HG02943 (cell line): Measurements from ENCODE around the gene GLT6D1.
"Not testable (repeated sequence)": the region's sequence is repeated elsewhere in the genome, so short reads cannot be mapped to it uniquely, and the experiment has no call there.

Source experiments
- ATAC-seq: cut with Tn5 transposase; IDR thresholded peaks from one replicate; pipeline ENCODE4 v1.9.1; 2021; ENCODE audit warnings: mild to moderate bottlenecking, low read depth, moderate library complexity; ENCODE audit not compliant: unreplicated experiment

The GLT6D1 gene, protein sequence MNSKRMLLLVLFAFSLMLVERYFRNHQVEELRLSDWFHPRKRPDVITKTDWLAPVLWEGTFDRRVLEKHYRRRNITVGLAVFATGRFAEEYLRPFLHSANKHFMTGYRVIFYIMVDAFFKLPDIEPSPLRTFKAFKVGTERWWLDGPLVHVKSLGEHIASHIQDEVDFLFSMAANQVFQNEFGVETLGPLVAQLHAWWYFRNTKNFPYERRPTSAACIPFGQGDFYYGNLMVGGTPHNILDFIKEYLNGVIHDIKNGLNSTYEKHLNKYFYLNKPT

DNA sequence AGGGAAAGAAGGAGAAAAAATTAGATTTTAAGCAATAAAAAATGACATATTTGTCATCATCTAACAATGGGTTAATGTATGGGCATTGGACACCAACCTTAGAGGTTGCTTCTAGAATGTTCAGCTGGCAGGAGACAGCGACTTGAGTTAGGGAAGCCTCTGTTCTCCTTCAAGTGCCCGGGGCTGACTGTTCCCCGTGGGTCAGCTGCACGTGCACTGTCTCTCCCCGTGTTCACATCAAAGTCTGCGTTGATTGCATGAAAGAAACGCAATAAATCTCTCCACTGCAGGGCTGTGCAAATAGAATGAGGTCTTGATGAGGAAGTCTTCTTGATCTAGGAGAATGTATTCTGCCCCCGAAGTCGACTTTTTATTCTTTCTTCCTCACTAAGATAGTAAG lies at the start of gene GLT6D1:
Gene GLT6D1 (minus strand): TSS at position 345 of the 400 bp plus-strand sequence. CDS start 353 bp downstream, outside the sequence.
- no peak for ATAC-seq

DNA sequence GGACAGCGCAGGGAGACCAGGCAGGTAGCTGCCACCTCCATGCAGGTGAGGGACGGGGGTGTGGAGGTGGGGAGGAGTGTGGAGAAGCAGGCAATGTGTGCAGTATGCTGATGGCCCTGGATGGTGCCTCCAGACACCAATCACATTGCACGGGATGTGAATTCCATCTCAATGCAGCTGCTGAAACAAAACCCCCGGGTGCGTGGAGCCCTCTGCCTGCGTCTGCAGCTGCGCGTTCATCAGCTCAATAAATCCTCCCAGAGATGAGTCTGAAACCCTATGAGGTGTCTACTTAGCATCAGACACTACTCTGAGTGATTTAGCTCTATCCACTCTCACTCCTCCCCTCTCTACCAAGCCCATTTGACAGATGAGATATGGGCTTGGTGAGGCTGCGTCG lies 49.7 kb upstream of the GLT6D1 start:
- no peak for ATAC-seq

DNA sequence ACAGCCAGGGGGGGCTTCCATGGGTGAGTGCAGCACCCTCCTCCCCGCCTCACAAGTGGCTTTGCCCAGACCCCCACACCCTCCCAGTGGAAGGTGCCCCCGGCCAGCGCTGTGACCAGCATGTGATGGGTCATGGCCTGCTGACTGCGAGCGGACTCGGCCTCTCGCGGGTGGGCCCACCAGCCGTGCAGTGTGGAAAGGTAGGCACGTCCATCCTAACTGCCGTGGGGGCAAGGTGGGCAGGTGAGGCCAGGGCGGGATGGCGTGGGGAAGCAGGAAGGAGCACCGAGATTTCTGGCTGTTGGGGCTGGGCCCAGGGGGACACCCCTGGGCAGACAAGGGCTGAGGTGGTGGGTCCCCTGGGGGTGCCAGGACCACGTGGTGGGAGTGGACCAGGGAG lies 47.9 kb upstream of the GLT6D1 start:
- ATAC-seq = no peak

DNA sequence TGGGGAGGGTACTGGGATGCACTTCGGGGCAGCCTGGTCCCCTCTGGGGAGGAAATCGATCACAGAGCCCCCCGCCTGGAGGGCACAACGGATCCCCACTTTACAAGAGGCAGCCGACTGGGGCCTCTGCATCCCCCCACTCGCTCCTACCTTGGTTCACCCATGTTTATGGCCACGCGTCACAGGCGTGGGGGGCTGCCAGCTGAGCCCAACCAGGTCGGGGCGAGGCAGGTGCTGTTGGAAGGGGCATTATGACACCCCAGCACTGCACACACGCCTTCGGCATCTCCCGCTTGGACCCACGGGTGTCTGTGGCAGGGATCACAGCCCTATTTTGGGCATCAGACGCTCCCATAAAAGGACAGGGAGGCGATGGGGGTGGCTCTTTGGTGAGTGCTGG lies 45.4 kb upstream of the GLT6D1 start:
- no peak for ATAC-seq

DNA sequence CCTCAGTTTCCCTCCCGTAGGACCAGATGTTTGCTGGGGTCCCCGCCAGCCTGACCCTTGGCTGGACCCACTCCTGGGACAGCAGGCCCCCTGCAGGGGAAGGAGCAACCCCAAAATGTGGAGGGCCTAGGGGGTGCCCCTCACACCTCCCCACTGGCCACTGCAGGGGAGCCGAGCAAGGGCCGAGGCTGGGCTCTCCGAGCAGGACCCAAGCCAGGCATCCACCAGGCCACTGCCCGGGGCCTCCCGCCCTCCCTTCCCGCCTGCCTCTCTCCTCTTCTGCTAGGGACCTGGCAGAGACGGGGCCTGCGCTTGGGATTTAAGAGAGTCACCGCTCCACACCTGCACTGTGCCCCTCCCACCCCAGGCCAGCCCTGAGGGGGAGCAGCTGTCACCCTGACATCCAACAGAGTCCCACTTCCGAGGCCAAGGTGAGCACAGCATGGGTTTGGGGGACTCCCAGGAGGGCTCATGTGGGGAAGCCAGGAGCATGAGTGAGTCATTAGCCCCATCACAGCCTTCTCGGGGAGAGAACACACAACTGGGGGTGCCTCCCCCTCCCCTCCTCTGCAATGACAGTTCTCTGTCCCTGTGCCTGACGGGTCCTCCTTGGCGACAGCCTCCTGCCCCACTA lies 44.2 kb upstream of the GLT6D1 start:
- no peak for ATAC-seq

DNA sequence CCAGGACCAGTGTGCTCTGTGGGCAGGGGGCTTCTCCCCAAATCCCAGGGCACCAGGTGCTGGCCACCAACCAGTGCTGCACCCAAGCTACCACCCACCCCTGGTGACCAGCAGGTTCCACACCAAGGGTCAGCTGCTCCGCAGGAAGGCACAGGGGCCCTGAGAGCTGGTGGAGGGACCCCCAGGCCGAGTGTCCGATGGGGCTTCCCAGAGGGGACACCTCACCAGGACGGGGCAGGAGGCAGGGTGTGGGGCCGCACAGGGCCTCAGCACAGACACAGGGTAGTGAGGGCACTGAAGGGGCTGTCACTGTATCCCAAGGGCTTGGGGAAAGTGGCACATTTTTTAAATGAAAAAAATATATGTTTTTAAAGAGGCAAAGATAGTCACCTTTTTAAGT lies 41.8 kb upstream of the GLT6D1 start:
- ATAC-seq = no peak

DNA sequence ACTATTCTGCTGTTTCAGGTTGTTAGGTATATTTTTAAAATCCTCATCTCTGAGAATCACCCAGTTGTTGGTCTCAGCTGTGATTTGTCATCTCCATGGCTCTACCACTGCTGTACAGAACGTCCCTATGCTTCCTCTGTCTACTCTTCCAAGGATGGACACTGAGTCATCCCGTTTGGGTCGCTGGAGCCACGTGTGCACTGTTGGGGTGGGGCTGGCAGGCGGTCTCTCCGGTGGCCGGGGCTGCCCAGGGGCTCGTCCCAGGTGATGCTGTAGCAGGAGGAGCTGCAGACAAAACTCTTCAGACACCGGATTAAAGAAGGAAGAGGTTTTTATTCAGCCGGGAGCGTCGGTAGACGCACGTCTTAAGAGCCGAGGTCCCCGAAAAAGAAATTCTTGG lies 40.7 kb upstream of the GLT6D1 start:
- ATAC-seq = no peak

DNA sequence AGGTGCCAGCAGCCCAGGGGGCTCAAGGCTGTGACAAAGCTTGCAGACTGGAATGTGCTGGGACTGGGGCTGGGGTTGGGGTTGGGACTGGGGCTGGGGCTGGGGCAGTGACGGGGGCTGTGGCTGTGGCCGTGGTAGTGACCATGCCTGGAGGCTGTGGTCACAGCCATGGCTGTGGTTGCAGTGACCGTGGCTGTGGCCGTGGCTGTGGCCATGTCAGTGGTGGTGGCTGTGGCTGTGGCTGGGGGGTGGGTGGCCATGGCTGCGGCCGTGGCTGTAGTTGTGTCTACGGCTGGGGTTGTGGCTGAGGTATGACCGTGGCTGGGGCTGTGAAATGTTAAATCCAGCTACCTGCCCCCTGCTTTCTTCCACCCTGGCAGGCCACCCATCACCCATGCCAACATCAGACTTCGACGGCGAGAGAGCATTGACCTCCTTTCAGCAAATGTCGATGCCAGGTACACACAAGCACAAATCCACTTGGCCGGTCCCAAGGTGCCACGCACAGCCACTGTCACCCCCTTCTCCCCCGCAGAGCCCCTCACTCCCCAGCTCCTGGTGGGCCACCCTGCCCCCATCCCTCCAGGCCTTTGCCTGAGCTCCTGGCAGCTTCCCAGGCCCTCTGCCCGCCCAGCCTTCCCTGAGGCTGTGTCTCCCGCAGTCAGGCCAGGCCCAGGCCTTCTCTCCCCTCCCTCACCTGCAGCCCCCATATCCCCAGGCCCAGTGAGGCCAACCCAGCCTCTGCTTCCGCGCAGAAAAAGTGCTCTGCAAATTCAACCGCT lies 39.1 kb upstream of the GLT6D1 start:
- no peak for ATAC-seq

DNA sequence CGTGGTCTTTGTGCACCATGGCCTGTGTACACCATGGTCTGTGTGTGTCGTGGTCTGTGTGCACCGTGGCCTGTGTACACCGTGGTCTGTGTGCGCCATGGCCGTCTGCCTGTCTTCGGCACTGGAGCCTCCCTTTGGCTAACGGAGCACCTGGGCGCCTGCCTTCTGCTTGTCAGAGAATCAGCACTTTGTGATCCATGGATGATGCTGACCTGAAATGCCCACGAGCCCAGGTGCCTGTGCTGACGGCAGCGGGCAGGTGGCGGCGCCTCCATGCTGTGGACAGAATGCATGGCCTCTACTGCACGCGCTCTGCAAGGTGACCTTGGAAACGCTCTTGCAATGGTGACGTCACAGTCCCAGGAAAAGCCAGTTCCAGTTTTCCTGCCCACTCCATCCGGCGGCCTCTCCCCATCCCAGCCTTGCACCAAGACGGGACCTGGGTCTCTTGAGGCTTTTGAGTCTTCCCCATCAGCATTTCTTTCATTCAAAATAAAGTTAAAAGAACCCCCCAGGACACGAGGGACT lies 38.4 kb upstream of the GLT6D1 start:
- ATAC-seq = no peak

DNA sequence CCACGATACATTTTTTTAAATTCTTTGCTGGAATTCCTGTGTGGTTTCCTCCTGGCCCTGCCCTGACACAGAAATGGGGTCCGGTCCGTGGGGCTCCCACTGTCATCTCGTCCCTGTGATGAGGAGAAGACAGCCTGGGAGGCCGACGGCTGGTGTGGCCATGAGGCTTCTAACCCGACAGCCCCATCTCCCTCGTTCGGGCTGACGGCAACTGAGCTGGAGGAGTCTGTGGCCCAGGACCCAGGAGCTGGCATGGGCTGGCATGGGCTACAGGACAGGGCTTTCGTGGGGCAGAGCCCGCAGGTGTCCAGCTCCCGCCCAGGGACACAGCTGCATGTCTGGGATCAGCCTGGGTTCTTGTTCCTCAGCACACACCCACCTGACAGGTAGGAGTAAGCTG lies 37.6 kb upstream of the GLT6D1 start:
- no peak for ATAC-seq

DNA sequence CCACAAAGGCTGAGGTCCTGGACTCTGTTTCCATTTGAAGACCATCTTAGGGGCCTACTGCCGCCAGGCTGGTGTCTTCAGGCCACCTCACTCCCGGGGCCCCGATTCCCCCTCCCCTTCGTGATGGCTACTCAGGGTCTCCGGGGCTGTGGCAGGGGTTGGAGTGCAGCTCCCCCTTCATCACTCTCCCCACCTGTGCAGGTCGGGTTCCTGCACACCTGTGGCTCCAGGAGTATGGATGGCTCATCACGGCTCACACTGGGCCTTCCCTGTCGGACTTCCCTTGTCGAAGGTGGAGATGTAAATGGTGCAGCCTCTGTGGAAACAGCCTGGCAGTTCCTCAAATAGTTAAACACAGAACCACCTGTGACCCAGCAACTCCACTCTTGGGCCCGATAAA lies 35.6 kb upstream of the GLT6D1 start:
- ATAC-seq = no peak

DNA sequence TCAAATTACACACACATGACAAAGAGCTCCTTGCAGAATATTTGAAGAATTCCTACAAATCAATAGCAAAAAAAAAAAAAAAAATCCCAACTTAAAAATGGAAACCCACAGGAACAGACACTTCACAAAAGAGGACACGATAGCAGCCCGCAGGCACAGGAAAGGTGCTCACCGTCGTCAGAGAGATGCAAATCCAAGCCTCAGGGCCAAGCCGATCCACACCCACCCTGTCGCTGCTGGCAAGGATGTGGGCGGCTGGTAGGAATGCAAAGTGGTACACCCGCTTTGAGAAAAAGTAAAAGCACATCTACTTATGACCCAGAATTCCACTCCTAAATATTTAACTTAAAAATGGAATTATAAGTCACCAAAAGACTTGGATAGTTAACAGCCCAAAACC lies 34.6 kb upstream of the GLT6D1 start:
- no peak for ATAC-seq

DNA sequence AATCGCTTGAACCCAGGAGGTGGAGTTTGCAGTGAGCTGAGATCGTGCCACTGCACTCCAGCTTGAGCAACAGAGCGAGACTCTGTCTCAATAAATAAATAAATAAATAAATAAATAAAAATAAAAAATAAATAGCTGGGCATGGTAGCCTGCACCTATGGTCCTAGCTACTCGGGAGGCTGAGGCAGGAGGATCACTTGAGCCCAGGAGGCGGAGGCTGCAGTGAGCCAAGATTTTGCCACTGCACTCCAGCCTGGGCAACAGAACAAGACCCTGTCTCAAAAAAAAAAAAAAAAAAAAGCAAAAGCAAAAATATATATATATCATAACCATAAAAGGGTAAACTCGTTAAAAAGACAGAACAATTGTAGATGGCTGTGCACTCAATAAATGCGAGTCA lies 33.4 kb upstream of the GLT6D1 start:
- not testable (repeated sequence) for ATAC-seq

DNA sequence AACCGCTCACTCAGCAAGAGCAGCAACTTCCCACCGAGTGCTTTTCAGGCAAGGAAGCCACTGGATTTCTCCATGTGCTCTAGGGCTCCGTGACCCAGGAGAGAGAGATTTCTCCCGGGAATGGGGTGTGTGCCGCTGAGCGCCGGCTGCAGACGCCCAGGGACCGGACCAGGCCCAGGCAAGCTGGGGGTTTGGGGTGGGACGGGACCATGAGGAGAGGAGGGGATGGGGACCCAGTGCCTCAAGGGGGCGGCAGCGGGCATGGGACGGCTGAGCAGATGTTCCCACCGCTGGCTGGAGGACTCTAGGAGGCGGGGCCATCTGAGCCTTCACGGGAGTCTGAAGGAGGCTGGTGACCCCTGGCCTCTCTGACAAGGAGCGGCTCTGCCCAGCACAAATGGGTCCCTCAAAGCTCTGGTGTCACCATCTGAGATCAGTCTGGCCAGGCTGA lies 32.3 kb upstream of the GLT6D1 start:
- ATAC-seq = no peak

DNA sequence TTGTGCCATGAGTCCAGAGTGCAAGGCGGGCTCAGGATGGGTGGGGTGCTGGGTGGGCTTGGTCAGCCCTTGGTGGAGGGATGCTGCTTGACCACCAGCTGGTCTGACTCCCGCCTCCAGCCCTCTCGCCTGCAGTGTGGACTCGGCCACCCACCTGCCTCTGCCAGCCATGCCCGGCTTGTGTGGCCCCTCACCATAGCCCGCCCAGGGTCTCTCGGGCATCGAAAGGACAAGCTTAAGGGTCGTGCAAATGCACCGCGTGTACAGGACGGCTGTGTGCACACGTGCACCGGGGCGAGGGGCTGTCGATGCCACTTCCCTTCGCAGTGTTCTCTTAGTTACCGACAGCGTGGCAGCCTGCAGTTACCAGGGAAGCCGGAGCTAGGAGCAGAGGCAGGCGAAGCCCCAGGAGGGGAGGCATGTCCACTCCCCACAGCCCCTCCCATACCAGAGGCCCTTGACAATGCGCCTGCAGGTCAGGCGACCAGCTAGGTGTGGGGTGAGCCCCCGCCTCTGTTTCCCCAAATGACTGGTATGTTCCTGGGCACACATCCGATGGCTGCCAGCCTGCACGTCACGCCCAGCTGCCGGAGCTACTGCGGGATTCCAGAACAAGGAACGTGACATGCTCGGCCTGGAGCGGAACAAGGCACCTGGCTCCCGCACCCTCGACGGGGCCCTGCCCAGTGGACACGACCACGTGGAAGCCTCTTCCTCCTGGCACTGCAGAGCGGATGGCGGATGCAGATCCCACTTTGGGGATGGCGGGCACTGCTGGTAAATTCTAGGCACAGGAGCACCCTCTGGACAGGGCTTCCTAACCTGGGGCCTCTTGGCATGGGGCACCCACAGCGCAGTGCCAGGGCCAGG lies 31.6 kb upstream of the GLT6D1 start:
- ATAC-seq = no peak

DNA sequence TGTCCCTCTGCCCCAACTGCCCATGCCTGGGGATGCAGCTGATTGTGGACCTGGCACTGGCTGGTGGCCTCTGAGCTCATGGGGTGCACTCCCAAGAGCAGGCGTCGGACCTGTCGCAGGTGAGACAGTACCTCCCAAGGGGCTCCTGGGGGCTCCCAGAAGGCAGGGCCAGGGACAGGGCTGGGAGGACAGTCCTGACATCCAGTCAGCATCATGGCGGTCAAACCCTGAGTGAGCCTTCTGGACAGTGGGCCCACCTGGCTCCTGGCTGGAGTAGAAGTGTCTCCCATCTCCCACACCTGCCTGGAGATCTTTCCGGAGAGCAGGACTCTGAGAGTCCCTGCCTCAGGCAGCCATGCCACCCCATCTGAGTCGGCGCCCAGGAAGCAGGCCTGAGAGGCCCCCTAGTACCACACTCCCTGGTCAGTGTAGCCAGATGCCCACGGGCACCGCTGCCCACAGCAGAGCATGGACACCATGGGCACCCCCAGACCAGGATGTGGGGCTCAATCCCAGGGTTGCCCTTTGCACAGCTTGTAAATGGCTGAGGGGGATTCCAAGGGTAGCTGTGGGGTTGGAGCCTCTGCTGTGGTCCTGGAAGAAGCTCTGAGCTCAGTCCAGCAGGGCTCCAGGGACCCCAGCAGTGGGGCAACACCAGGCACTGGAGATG lies 30.4 kb upstream of the GLT6D1 start:
- ATAC-seq = no peak

DNA sequence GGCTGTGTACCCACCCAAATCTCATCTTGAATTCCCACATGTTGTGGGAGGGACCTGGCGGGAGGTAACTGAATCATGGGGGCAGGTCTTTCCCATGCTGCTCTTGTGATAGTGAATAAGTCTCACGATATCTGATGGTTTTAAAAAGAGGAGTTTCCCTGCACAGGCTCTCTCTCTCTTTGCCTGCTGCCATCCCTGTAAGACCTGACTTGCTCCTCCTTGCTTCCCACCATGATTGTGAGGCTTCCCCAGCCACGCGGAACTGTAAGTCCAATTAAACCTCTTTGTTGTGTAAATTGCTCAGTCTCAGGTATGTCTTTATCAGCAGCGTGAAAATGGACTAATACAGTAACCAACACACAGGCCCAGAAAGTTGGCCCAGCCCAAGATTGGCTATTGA lies 29.7 kb upstream of the GLT6D1 start:
- ATAC-seq = not testable (repeated sequence)

DNA sequence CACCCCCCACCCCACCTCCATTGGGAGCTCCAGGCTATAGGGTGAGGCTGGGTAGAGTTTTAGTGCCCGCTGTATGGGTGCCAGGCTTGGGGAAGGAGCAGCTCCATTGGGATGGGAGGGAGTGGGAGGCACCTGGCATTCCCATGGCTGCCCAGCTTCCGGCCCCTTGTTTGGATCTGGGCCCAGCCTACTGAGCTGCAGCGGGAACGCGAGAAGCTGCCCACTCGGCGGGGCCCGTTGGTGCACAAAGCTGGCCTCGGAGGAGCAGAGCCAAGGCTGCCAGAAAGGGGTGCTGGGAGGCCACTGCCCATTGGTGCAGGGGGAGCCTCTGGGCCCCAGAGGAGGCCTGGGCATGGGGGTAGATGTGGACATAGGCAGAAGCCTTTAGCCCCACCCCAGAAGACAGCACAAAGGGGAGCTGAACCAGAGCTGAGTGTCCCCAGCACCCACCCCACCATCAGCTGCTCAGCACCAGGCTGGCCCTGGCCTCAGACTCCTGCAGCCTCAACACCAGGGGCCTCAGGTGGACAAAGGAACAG lies 28.2 kb upstream of the GLT6D1 start:
- no peak for ATAC-seq
